GM10847 (cell line): ENCODE data around the gene FAXC.

ENCODE experiments used
- POLR2A ChIP-seq: IDR thresholded peaks from 2 replicates; pipeline ENCODE4 v1.6.1; 2011; ENCODE audit not compliant: insufficient read length; ENCODE audit errors: extremely low read depth

Gene FAXC

GRCh38 chr6:99270030-99270429 lies 79.4 kb downstream of the FAXC start:
- no peak for TF ChIP-seq POLR2A

GRCh38 chr6:99269207-99269606 lies 80.3 kb downstream of the FAXC start:
- no peak for TF ChIP-seq POLR2A

- TF ChIP-seq POLR2A, result no peak
Observed at GRCh38 chr6:99254616-99255550, 94.6 kb downstream of the FAXC start.

GRCh38 chr6:99253271-99253670 lies 96.2 kb downstream of the FAXC start:
- TF ChIP-seq POLR2A, result no peak

- no peak for TF ChIP-seq POLR2A
Observed at GRCh38 chr6:99252421-99252820, 97.1 kb downstream of the FAXC start.

GRCh38 chr6:99250476-99250875 lies 99.0 kb downstream of the FAXC start:
- TF ChIP-seq POLR2A, result no peak

GRCh38 chr6:99246602-99247001 lies 102.9 kb downstream of the FAXC start:
- TF ChIP-seq POLR2A, result no peak

GRCh38 chr6:99241905-99242534 lies 107.5 kb downstream of the FAXC start:
- TF ChIP-seq POLR2A, result no peak

- TF ChIP-seq POLR2A, result no peak
Observed at GRCh38 chr6:99236010-99236409, 113.5 kb downstream of the FAXC start.

- TF ChIP-seq POLR2A, result no peak
Observed at GRCh38 chr6:99233219-99233618, 116.3 kb downstream of the FAXC start.

GRCh38 chr6:99232056-99232455 lies 117.4 kb downstream of the FAXC start:
- no peak for TF ChIP-seq POLR2A

- TF ChIP-seq POLR2A, result no peak
Observed at GRCh38 chr6:99225172-99225571, 124.3 kb downstream of the FAXC start.
